Fibroblast of pulmonary artery (primary cell): Measurements from ENCODE around the gene GALNT9.

Source experiments
- DNase-seq: peaks from one replicate; pipeline ENCODE4 v3.0.0-alpha.2; 2010; ENCODE audit warnings: low read depth
- H3K4me3 ChIP-seq: replicated peaks from 2 replicates; pipeline ENCODE4 v1.5.1; 2011; ENCODE audit warnings: low read depth, mild to moderate bottlenecking, control low read depth, low read length, moderate library complexity
- CTCF ChIP-seq: IDR thresholded peaks from 2 replicates; pipeline ENCODE4 v1.5.1; 2011; ENCODE audit warnings: mild to moderate bottlenecking, control low read depth, low read length, inconsistent platforms; ENCODE audit errors: missing control alignments

GALNT9 gene

GRCh38 chr12:132173135-132174014 lies 156.0 kb downstream of the GALNT9 start:
- H3K4me3 ChIP-seq, result no peak overlapping the region
- no peak for DNase-seq
- TF ChIP-seq CTCF, result no peak

GRCh38 chr12:132172619-132173018 lies 156.8 kb downstream of the GALNT9 start:
- H3K4me3 ChIP-seq, result no peak overlapping the region
- no peak for DNase-seq
- no peak for TF ChIP-seq CTCF

- no peak for TF ChIP-seq CTCF
- no peak overlapping the region for H3K4me3 ChIP-seq
- no peak for DNase-seq
Measured at GRCh38 chr12:132171968-132172521, 157.3 kb downstream of the GALNT9 start.

GRCh38 chr12:132171293-132171967 lies 158.0 kb downstream of the GALNT9 start:
- DNase-seq, result no peak
- TF ChIP-seq CTCF, result no peak
- no peak overlapping the region for H3K4me3 ChIP-seq

- no peak overlapping the region for H3K4me3 ChIP-seq
- DNase-seq, result no peak
- no peak for TF ChIP-seq CTCF
Measured at GRCh38 chr12:132170637-132171292, 158.6 kb downstream of the GALNT9 start.

GRCh38 chr12:132170094-132170636 lies 159.2 kb downstream of the GALNT9 start:
- DNase-seq, result peak; percentile 70
- TF ChIP-seq CTCF, result no peak
- H3K4me3 ChIP-seq, result no peak overlapping the region
